IMR-90 (cell line): ENCODE results near the gene ZNF618. TPM values are rescaled to one million over a fixed set of nuclear protein-coding genes. Genes with fewer than 3 reads are reported as not detected.
A peak's percentile ranks its signal among the peaks of the same experiment; 100 is the strongest.

Experiments used
- ATAC-seq: fragments of 200-7000 bp; cut with Tn5 transposase; 2 replicates; pipeline ENCODE4 v1.9.1; 2020; ENCODE audit warnings: low read depth, mild to moderate bottlenecking, moderate library complexity
- BruUV-seq: library from RNA; stranded (reverse); fragments of 400-500 nt; replicated peaks from 2 replicates; lab custom pipeline; 2021; lab: Mats Ljungman, UMichigan
- CTCF ChIA-PET: fragments of 300-600 bp; formaldehyde crosslinking; extraction: SDS; loops from one replicate; lab custom pipeline; 2021; ENCODE audit warnings: antibody characterized with exemption; lab: Yijun Ruan, JAX
- POLR2A ChIA-PET: fragments of 300-600 bp; sonication (Branson Sonifier 250); formaldehyde crosslinking; loops from one replicate; lab custom pipeline; 2022; ENCODE audit warnings: antibody characterized with exemption; ENCODE audit not compliant: unreplicated experiment; lab: Charles Lee
- DNase-seq: peaks from one replicate; pipeline ENCODE4 v3.0.0; 2013
- H2AFZ ChIP-seq: replicated peaks from 2 replicates; pipeline ENCODE3; 2013; ENCODE audit warnings: low read length, mild to moderate bottlenecking; ENCODE audit not compliant: poor library complexity
- H2AK5ac ChIP-seq: 2 replicates; pipeline ENCODE4 v1.6.1; 2013; ENCODE audit warnings: low read depth, low read length, inconsistent platforms
- H2AK9ac ChIP-seq: replicated peaks from 2 replicates; pipeline ENCODE3; 2013; ENCODE audit warnings: mild to moderate bottlenecking, low read depth, low read length, moderate library complexity; ENCODE audit not compliant: poor library complexity
- H2BK120ac ChIP-seq: 2 replicates; pipeline ENCODE4 v1.6.1; 2013; ENCODE audit warnings: low read depth, low read length, inconsistent platforms
- H2BK15ac ChIP-seq: 3 replicates; pipeline ENCODE4 v1.6.1; 2013; ENCODE audit warnings: low read depth, low read length, inconsistent platforms
- H2BK20ac ChIP-seq: 2 replicates; pipeline ENCODE4 v1.6.1; 2013; ENCODE audit warnings: low read depth, mild to moderate bottlenecking, inconsistent platforms, low read length, moderate library complexity
- H2BK5ac ChIP-seq: 2 replicates; pipeline ENCODE4 v1.6.1; 2013; ENCODE audit warnings: mild to moderate bottlenecking, low read depth, low read length, inconsistent platforms; ENCODE audit not compliant: poor library complexity, severe bottlenecking
- H3K14ac ChIP-seq: replicated peaks from 2 replicates; pipeline ENCODE4 v1.6.1; 2013; ENCODE audit warnings: low read depth, low read length, inconsistent platforms
- H3K18ac ChIP-seq: 2 replicates; pipeline ENCODE4 v1.6.1; 2013; ENCODE audit warnings: low read depth, low read length, control low read depth
- H3K23ac ChIP-seq: 2 replicates; pipeline ENCODE4 v1.6.1; 2013; ENCODE audit warnings: low read depth, low read length, inconsistent platforms
- H3K27ac ChIP-seq: 2 replicates; pipeline ENCODE4 v1.5.1; 2013; ENCODE audit warnings: mild to moderate bottlenecking, control low read depth, low read length; ENCODE audit not compliant: insufficient read depth
- H3K27me3 ChIP-seq: 2 replicates; pipeline ENCODE4 v1.6.1; 2013; ENCODE audit warnings: low read length; ENCODE audit not compliant: control insufficient read depth, insufficient read depth
- H3K36me3 ChIP-seq: 2 replicates; pipeline ENCODE4 v1.6.1; 2013; ENCODE audit warnings: low read length, mixed read lengths; ENCODE audit not compliant: control insufficient read depth, insufficient read depth
- H3K4ac ChIP-seq: 2 replicates; pipeline ENCODE4 v1.6.1; 2013; ENCODE audit warnings: low read depth, low read length, inconsistent platforms
- H3K4me1 ChIP-seq: 2 replicates; pipeline ENCODE4 v1.6.1; 2013; ENCODE audit warnings: low read length, mixed read lengths; ENCODE audit not compliant: control insufficient read depth, insufficient read depth
- H3K4me2 ChIP-seq: 2 replicates; pipeline ENCODE4 v1.6.1; 2013; ENCODE audit warnings: low read depth, mild to moderate bottlenecking, control low read depth, low read length, moderate library complexity
- H3K4me3 ChIP-seq: 2 replicates; pipeline ENCODE4 v1.5.1; 2013; ENCODE audit warnings: low read depth, mild to moderate bottlenecking, control low read depth, low read length, moderate library complexity; ENCODE audit not compliant: insufficient read depth
- H3K56ac ChIP-seq: 2 replicates; pipeline ENCODE4 v1.6.1; 2013; ENCODE audit warnings: low read length, inconsistent platforms; ENCODE audit not compliant: insufficient read depth; ENCODE audit errors: extremely low read depth
- H3K79me1 ChIP-seq, 2 experiments: 2 replicates each; pipeline ENCODE4 v1.6.1; 2013; ENCODE audit warnings: low read length in 2 of 2, inconsistent platforms in 1 of 2, low read depth in 1 of 2
- H3K9ac ChIP-seq: 2 replicates; pipeline ENCODE4 v1.6.1; 2013; ENCODE audit warnings: low read depth, low read length, control low read depth
- H3K9me1 ChIP-seq: 2 replicates; pipeline ENCODE4 v1.6.1; 2013; ENCODE audit warnings: low read length, inconsistent platforms; ENCODE audit not compliant: insufficient read depth
- H3K9me3 ChIP-seq: 2 replicates; pipeline ENCODE4 v1.6.1; 2013; ENCODE audit warnings: low read length; ENCODE audit not compliant: control insufficient read depth, insufficient read depth
- H4K20me1 ChIP-seq: 2 replicates; pipeline ENCODE4 v1.6.1; 2013; ENCODE audit warnings: low read length, inconsistent platforms; ENCODE audit not compliant: insufficient read depth
- H4K5ac ChIP-seq: 2 replicates; pipeline ENCODE4 v1.6.1; 2013; ENCODE audit warnings: mild to moderate bottlenecking, low read depth, low read length, control low read depth
- H4K8ac ChIP-seq, 2 experiments: 2 replicates each; pipeline ENCODE4 v1.6.1; 2013; ENCODE audit warnings: low read depth in 2 of 2, low read length in 2 of 2, control low read depth in 1 of 2, inconsistent platforms in 1 of 2
- H4K91ac ChIP-seq: 2 replicates; pipeline ENCODE4 v1.6.1; 2013; ENCODE audit warnings: low read depth, low read length, inconsistent platforms; ENCODE audit not compliant: insufficient read depth
- BHLHE40 ChIP-seq: fragments of 150-350 bp; IDR thresholded peaks from 2 replicates; pipeline ENCODE4 v1.6.1; 2016; ENCODE audit warnings: mild to moderate bottlenecking, low read depth, low read length
- CEBPB ChIP-seq: IDR thresholded peaks from 2 replicates; pipeline ENCODE4 v1.6.1; 2012; ENCODE audit warnings: low read depth, low read length, improper control_type of control experiment
- CTCF ChIP-seq: conservative IDR thresholded peaks from 2 replicates; pipeline ENCODE4 v1.5.1; 2012; ENCODE audit warnings: mild to moderate bottlenecking, low read depth, low read length, improper control_type of control experiment
- MAFK ChIP-seq: IDR thresholded peaks from 2 replicates; pipeline ENCODE4 v1.6.1; 2012; ENCODE audit warnings: low read depth, low read length, improper control_type of control experiment
- WGBS, 2 experiments: methylation state at CpG; one replicate each; pipeline versions ENCODE4 v1.1.5 to v1.1.7; 2013; ENCODE audit warnings: missing lambda C conversion rate in 2 of 2; ENCODE audit not compliant: insufficient read length in 1 of 2; ENCODE audit errors: extremely low coverage in 2 of 2; 5-methylcytosine and 5-hydroxymethylcytosine counted together
- dilution Hi-C: fragments of 300-500 bp; cut with HindIII; formaldehyde crosslinking; loops from one replicate; pipeline ENCODE4 v1.14.3; 2018; ENCODE audit warnings: low sequenced_read_pairs; ENCODE audit not compliant: unreplicated experiment
- in situ Hi-C: fragments of 300-500 bp; cut with MboI; formaldehyde crosslinking; loops from 3 replicates; pipeline ENCODE4 v1.14.3; 2019; ENCODE audit warnings: low sequenced_read_pairs, inconsistent platforms, mixed read lengths
- intact Hi-C: fragments of 100-400 bp; cut with micrococcal nuclease; formaldehyde crosslinking; loops from 2 replicates; pipeline ENCODE4 v1.10.0; 2022
- polyA plus RNA-seq, 3 experiments: library from polyadenylated mRNA; depleted of rRNA; stranded (reverse); fragments of >200 nt; gene quantifications; 2 replicates each; pipeline ENCODE4 v1.2.3, GENCODE V29; 2012; ENCODE audit warnings: low replicate concordance in 1 of 3
- total RNA-seq: library from RNA; depleted of rRNA; stranded (reverse); fragments of >200 nt; gene quantifications from 2 replicates; pipeline ENCODE4 v1.2.3, GENCODE V29; 2012

ZNF618 gene
- total and polyA plus RNA-seq, 2 of the 4 experiments (the other 2 are of a cell fraction) = 8.2 to 9.4 TPM

DNA sequence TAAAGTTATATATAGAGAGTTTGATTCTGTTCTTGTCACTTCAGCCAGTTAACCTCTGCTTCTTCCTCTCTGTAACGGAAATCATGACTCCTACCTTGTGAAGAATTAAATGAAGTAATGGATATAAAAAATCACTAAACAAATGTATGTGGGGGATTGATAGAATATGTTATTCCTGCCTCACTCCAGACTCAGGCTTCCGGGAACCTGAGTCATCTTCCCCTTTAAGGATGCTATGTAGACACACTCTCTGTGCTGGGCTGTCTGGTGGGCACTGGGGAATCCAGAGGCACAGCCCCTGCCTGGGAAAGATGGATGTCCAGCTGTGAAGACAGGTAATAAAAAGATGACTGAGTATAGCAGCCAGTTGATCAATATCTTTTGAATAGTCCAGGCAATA, 77.4 kb downstream of the ZNF618 start:
- 0 out of 2 replicates have a peak, but pooled peaks have one; percentile 22 for ATAC-seq

More for the DNA sequence above, 77.4 kb downstream of the ZNF618 start:
- H2BK120ac ChIP-seq = peak overlapping the region; percentile 67; the same call in 1 of the 2 replicates
- peak overlapping the region; percentile 47 for H2AK9ac ChIP-seq
- 0 out of 2 replicates have a peak overlapping the region, but pooled peaks have one; percentile 29 for H3K18ac ChIP-seq
- no peak overlapping the region for H3K9ac ChIP-seq
- peaks cover 44% of the 10 kb centered on the region for H3K4me1 ChIP-seq
- H4K5ac ChIP-seq = 0 out of 2 replicates have a peak overlapping the region, but pooled peaks have one; percentile 3
- H2BK5ac ChIP-seq = peak overlapping the region; percentile 58
- intact Hi-C loops (no loop called here), in situ Hi-C loops (no loop called here), dilution Hi-C loops (no loop called here)
- peak overlapping the region; percentile 61 for H4K91ac ChIP-seq
- BruUV-seq = no TSS peak
- H3K14ac ChIP-seq = peak overlapping the region; percentile 97
- no peak overlapping the region for H3K4me2 ChIP-seq
- peak overlapping the region; percentile 16 to 80; a peak in 1 of 4 replicates for H4K8ac ChIP-seq
- WGBS, 2 experiments = no CpG with 5 or more reads among the region's 2 CpGs
- POLR2A ChIA-PET = no interaction called here
- no peak overlapping the region for H3K4me3 ChIP-seq
- peak overlapping the region; percentile 55; the same call in 1 of the 2 replicates for H2AK5ac ChIP-seq
- H3K36me3 ChIP-seq = no peaks in the 10 kb centered on the region
- H3K27ac ChIP-seq = peak overlapping the region; percentile 44; the same call in 1 of the 2 replicates
- no peak for TF ChIP-seq CTCF
- no peak for TF ChIP-seq MAFK
- no peak for TF ChIP-seq BHLHE40
- TF ChIP-seq CEBPB = 0 out of 2 replicates have a peak, but pooled peaks have one; percentile 9
- no peak overlapping the region for H2AFZ ChIP-seq
- H2BK15ac ChIP-seq = peak overlapping the region; percentile 82; the same call in 2 of the 3 replicates
- H3K4ac ChIP-seq = peak overlapping the region; percentile 76
- no peaks in the 10 kb centered on the region for H3K27me3 ChIP-seq
- peaks cover 5% of the 10 kb centered on the region for H4K20me1 ChIP-seq
- H3K56ac ChIP-seq = no peak overlapping the region
- no peaks in the 10 kb centered on the region for H3K9me3 ChIP-seq
- H3K9me1 ChIP-seq = peaks cover 39% of the 10 kb centered on the region
- DNase-seq = peak; percentile 68
- H3K23ac ChIP-seq = peak overlapping the region; percentile 84
- H3K79me1 ChIP-seq = peaks cover 63 to 89% of the 10 kb centered on the region in 2 experiments
- H2BK20ac ChIP-seq = peak overlapping the region; percentile 92
- CTCF ChIA-PET = no interaction called here
